HG02884 (cell line): ENCODE measurements around the gene METTL14.

Experiments
- ATAC-seq: cut with Tn5 transposase; IDR thresholded peaks from one replicate; pipeline ENCODE4 v1.9.1; 2021; ENCODE audit warnings: mild to moderate bottlenecking, moderate library complexity; ENCODE audit not compliant: unreplicated experiment

The METTL14 gene

DNA sequence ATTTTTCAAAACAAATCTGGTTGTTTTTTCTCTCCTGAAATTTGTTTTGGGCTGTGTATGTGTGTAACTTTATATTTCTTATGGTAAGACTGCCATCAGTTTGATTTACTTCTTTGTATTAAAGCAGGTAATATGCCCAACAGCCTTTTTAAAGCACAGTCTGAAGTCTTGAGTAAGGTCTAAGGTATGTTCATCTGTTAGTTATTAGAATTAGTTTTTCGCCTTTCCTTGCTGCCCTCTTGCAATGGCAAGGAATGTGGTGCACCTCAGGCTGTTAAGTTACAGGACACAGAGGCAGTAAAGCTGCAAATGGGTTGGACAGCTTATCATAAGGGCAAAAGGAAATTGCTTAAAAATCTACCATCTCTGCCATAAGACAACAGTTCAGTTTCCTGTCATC, 71.8 kb downstream of the METTL14 start:
- no peak for ATAC-seq

DNA sequence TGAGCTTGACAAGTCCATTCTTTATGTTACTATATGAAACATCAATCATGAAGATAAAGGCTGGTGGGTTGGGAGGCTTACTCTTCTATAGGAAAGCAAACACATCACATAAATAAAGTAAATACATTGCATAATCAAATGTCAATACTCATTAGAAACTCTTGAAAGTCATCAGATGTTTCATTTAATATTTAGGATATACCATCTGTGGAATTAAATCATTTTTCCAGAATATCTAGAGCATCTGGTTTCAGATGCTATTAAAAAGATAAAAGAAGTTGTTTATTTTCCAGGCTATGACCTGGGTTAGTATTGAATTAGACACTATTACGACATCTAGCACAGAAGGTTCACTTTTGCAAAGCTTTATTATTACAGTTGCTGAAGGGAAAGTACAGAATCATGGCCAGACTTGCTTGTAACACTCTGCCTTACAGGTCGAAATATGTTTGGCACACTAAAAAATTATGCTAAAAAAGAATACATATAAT, 72.6 kb downstream of the METTL14 start:
- ATAC-seq = no peak

DNA sequence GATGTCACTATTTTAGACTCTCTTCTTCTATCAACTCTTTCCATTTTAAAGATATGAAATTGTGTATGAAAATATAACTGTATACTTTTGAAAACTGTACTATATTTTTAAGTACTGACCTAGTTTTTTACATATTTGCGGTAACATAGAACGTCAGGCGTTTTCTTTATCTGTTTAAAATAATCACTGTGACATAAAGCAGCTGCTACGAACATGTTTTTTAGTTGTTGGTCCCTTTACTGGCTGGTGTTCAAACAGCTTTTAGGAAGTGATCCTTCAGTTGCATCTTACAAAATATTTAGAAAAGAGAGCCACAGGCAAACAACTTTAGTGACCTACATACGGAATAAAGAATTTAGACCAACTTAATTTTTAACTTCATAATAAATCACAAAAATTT, 73.1 kb downstream of the METTL14 start:
- ATAC-seq = no peak

DNA sequence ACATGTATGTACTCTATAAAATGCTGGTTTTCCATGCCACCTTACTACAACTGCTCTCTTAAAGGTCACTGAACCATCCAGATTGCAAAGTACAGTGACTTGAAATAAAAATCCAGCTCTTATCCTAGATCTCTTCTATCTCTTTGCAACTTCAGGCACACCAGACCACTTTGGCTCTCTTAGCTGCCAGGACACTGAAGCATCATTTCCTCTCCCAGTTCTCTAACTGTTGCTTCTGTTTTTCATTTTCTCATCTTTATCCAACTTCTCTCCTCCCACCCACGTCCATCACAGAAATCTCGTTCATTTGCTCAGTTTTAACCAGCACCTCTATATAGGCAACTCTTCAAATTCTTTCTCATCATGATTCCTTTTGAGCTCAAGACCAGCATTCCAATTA, 74.3 kb downstream of the METTL14 start:
- no peak for ATAC-seq

DNA sequence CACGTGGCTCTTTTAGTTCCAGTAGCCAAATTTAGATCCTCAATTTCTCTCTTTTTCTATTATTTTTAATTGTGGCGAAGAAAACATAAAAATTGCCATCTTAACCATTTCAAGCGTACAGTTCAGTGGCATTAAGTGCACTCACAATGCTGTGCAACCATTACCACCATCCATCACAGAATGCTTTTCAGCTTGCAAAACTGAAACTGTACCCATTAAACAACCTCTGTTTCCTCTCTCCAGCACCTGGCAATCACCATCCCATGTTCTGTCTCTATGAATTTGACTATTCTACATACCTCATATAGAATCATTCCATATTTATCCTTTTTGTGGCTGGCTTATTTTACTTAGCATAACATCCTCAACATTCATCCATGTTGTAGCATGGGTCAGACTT, 74.9 kb downstream of the METTL14 start:
- ATAC-seq = peak; percentile 44

DNA sequence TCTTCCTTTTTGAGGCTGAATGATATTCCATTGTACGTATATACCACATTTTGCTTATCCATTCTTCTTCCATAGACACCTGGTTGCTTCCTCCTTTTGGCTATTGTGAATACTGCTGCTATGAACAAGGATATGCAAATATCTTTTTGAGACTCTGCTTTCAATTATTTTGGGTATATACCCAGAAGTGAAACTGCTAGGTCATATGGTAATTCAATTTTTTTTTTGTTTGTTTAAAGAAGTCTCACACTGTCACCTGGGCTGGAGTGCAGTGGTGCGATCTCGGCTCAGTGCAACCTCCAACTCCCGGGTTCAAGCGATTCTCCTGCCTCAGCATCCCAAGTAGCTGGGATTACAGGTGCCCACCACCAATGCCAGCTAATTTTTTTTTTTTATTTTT, 75.3 kb downstream of the METTL14 start:
- peak; percentile 97 for ATAC-seq

DNA sequence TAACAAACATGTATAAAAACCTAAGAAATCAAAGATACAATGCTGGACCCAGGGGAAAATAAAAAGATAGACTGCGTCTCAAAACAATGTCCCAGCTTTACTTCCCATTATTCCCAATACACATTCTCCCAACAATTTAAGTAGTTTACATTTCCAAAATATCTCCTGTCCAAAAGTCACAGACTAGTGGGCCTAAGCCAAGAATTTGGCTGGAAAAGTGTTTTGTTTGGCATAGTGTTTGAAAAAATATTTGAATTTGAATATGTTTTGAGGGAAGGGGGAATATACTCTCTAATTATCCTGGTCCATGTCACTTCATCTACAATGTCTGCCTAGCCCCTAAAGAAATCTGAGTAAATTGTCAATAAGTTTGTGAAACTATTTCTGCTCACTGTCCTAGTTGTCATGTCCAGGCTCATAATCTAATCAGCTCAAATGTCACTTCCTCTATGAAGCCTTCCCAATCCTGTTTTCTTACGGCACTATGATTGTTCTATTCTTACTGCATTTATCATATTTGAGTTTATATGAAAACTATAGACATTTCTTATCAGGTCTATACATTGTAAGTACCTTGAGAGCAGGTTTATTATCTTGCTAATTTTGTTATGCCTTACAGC, 76.3 kb downstream of the METTL14 start:
- ATAC-seq = no peak

DNA sequence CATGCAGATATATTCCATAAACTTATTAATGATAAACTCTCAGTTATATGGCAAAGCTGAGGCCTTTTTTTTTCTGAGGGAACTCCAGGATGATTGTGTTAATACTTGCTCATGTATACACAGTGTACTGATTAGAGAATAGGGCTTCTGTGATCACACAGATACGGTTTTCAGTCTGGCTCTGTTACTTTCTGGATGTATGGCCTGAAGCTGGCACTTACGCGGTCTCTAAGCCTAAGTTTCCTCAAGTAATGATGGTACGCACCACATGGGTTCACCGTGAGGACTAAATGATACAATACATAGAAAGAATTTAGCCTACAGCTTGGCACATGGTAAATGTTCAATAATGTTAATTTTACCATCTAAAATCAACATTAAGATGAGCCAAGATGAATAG, 77.0 kb downstream of the METTL14 start:
- no peak for ATAC-seq

DNA sequence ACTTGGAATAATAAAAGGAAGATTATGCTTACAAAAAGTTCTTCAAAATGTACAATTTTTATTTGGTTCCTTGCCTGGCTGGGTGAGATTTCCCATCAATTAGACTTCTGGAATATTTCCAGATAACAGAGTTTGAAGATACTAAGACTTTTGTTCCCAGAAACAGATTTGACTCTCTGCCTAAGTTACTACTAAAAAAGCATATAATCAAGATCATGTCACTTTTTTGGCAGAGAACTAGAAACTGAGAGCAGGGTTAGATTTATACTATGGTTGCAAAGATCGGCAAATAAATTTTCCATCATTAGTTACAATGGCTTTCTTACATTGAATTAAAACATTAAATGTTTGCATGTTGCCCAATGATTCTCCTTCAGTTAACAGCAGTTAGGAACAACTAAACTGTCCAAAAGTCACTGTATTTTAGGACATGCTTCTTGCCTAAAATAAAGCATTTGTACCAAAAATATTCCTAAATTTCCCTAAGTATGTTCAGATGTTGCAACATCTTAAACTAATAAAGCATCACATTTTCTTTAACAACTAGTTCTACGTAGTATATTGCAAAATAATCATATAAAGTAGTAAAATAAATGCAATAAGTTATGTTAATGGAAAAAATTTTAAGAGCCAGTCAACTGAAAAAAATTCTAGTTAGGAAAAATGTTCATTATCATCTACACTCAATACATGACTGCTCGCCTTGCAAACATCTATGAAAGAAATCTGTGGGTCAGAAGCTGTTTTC, 77.7 kb downstream of the METTL14 start:
- no peak for ATAC-seq
